HUES48 (cell line): Measurements from ENCODE around the gene PM20D2.

ENCODE experiments used
- H3K27ac ChIP-seq: one replicate; pipeline ENCODE4 v1.7.0; 2013; ENCODE audit warnings: low read depth, low read length, inconsistent platforms
- H3K27me3 ChIP-seq: 2 replicates; pipeline ENCODE4 v1.6.1; 2013; ENCODE audit warnings: mild to moderate bottlenecking, low read length; ENCODE audit not compliant: control insufficient read depth, insufficient read depth
- H3K36me3 ChIP-seq: 2 replicates; pipeline ENCODE4 v1.6.1; 2013; ENCODE audit warnings: low read length; ENCODE audit not compliant: control insufficient read depth, insufficient read depth
- H3K4me1 ChIP-seq: 2 replicates; pipeline ENCODE4 v1.6.1; 2013; ENCODE audit warnings: mild to moderate bottlenecking, low read length; ENCODE audit not compliant: control insufficient read depth, insufficient read depth
- H3K4me3 ChIP-seq: 2 replicates; pipeline ENCODE4 v1.5.1; 2013; ENCODE audit warnings: mild to moderate bottlenecking, low read depth, low read length
- H3K9ac ChIP-seq: 2 replicates; pipeline ENCODE4 v1.6.1; 2013; ENCODE audit warnings: mild to moderate bottlenecking, low read depth, low read length, moderate library complexity
- H3K9me3 ChIP-seq: 2 replicates; pipeline ENCODE4 v1.6.1; 2013; ENCODE audit warnings: low read length; ENCODE audit not compliant: control insufficient read depth, insufficient read depth

Gene PM20D2

GRCh38 chr6:89204096-89204495 is 58.2 kb downstream of the PM20D2 start:
- no peak overlapping the region for H3K9ac ChIP-seq
- no peak overlapping the region for H3K27ac ChIP-seq
- no peaks in the 10 kb centered on the region for H3K27me3 ChIP-seq
- no peaks in the 10 kb centered on the region for H3K9me3 ChIP-seq
- no peaks in the 10 kb centered on the region for H3K4me1 ChIP-seq
- no peak overlapping the region for H3K4me3 ChIP-seq
- H3K36me3 ChIP-seq: no peaks in the 10 kb centered on the region

GRCh38 chr6:89205819-89206218 is 60.0 kb downstream of the PM20D2 start:
- H3K27me3 ChIP-seq: no peaks in the 10 kb centered on the region
- H3K27ac ChIP-seq: no peak overlapping the region
- no peaks in the 10 kb centered on the region for H3K36me3 ChIP-seq
- H3K4me3 ChIP-seq: no peak overlapping the region
- H3K9ac ChIP-seq: no peak overlapping the region
- no peaks in the 10 kb centered on the region for H3K9me3 ChIP-seq
- H3K4me1 ChIP-seq: no peaks in the 10 kb centered on the region

DNA sequence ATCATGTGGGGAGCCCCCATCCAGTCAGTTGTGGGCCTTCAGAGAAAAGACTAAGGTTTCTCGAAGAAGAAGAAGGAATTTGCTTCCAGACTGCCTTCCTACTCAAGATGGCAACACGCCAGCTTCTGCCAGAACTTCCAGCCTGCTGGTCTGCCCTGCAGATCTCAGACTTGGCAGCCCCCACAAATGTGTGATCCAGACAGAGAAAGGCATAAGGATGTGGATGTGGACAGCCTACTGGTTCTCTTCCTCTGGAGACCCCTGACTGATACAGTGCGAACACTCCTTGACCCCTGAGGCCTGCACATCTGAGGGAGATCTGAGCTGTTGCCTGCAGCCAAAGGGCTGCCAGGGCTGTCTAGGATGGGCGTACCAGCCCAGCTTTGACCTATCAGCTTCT is 62.7 kb downstream of the PM20D2 start:
- H3K9me3 ChIP-seq: no peaks in the 10 kb centered on the region
- H3K4me3 ChIP-seq: no peak overlapping the region
- H3K4me1 ChIP-seq: peaks cover 22% of the 10 kb centered on the region
- H3K27ac ChIP-seq: no peak overlapping the region
- H3K9ac ChIP-seq: no peak overlapping the region
- no peaks in the 10 kb centered on the region for H3K36me3 ChIP-seq
- H3K27me3 ChIP-seq: peaks cover 5% of the 10 kb centered on the region; the same call in 1 of the 2 replicates

GRCh38 chr6:89209457-89209856 is 63.6 kb downstream of the PM20D2 start:
- H3K9me3 ChIP-seq: no peaks in the 10 kb centered on the region
- peaks cover 22% of the 10 kb centered on the region for H3K4me1 ChIP-seq
- H3K36me3 ChIP-seq: no peaks in the 10 kb centered on the region
- H3K4me3 ChIP-seq: no peak overlapping the region
- no peak overlapping the region for H3K27ac ChIP-seq
- peaks cover 5% of the 10 kb centered on the region; the same call in 1 of the 2 replicates for H3K27me3 ChIP-seq
- H3K9ac ChIP-seq: no peak overlapping the region

- peaks cover 5% of the 10 kb centered on the region; the same call in 1 of the 2 replicates for H3K27me3 ChIP-seq
- peaks cover 29% of the 10 kb centered on the region for H3K4me1 ChIP-seq
- no peaks in the 10 kb centered on the region for H3K9me3 ChIP-seq
- H3K36me3 ChIP-seq: no peaks in the 10 kb centered on the region
- no peak overlapping the region for H3K4me3 ChIP-seq
- H3K9ac ChIP-seq: no peak overlapping the region
- no peak overlapping the region for H3K27ac ChIP-seq
Observed at GRCh38 chr6:89212472-89212871, 66.6 kb downstream of the PM20D2 start.

GRCh38 chr6:89214197-89214596 is 68.3 kb downstream of the PM20D2 start:
- H3K4me3 ChIP-seq: no peak overlapping the region
- H3K27me3 ChIP-seq: peaks cover 5% of the 10 kb centered on the region; the same call in 1 of the 2 replicates

More at GRCh38 chr6:89214197-89214596, 68.3 kb downstream of the PM20D2 start:
- Histone ChIP-seq H3K4me1 (peaks cover 32% of the 10 kb centered on the region), H3K9me3 (no peaks in the 10 kb centered on the region), H3K9ac (no peak overlapping the region), H3K27ac (no peak overlapping the region), H3K36me3 (no peaks in the 10 kb centered on the region)
